HepG2 (cell line): Measurements from ENCODE around the gene NEU1. TPM values are rescaled to one million over a fixed set of nuclear protein-coding genes. Genes with fewer than 3 reads are reported as not detected.

ENCODE experiments used
- DRAP1 ChIP-seq: IDR thresholded peaks from 2 replicates; pipeline ENCODE4 v1.6.1; 2016; ENCODE audit warnings: missing genetic modification reagents, missing compliant biosample characterization
- ELF1 ChIP-seq: sonication (generic); formaldehyde crosslinking; IDR thresholded peaks from 2 replicates; pipeline ENCODE4 v1.4.0; 2020; ENCODE audit warnings: missing genetic modification reagents
- FOXA3 ChIP-seq: IDR thresholded peaks from 2 replicates; pipeline ENCODE4 v1.6.1; 2016; ENCODE audit warnings: missing genetic modification reagents, missing compliant biosample characterization
- ISX ChIP-seq: sonication (generic); formaldehyde crosslinking; conservative IDR thresholded peaks from 2 replicates; pipeline ENCODE4 v1.5.0; 2020; ENCODE audit warnings: missing genetic modification reagents
- MAFK ChIP-seq, 2 experiments: IDR thresholded peaks in 1 of 2; conservative IDR thresholded peaks in 1 of 2; 2 replicates each; pipeline ENCODE4 v1.6.1; 2011; ENCODE audit warnings: improper control_type of control experiment in 2 of 2, low read length in 2 of 2
- MLX ChIP-seq: IDR thresholded peaks from 2 replicates; pipeline ENCODE4 v1.6.1; 2016
- MNT ChIP-seq: fragments of 450-650 bp; IDR thresholded peaks from 2 replicates; pipeline ENCODE4 v1.6.1; 2016
- NFE2L1 ChIP-seq: sonication (generic); formaldehyde crosslinking; IDR thresholded peaks from 2 replicates; pipeline ENCODE4 v1.4.0; 2020; ENCODE audit warnings: missing genetic modification reagents, mild to moderate bottlenecking, borderline replicate concordance
- PAWR ChIP-seq: sonication (generic); formaldehyde crosslinking; IDR thresholded peaks from 2 replicates; pipeline ENCODE4 v1.4.0; 2020; ENCODE audit warnings: missing genetic modification reagents, mild to moderate bottlenecking, borderline replicate concordance
- RARG ChIP-seq: sonication (generic); formaldehyde crosslinking; IDR thresholded peaks from 2 replicates; pipeline ENCODE4 v1.4.0; 2020; ENCODE audit warnings: low read depth, mild to moderate bottlenecking, missing genetic modification reagents
- SIX1 ChIP-seq: sonication (generic); formaldehyde crosslinking; IDR thresholded peaks from 2 replicates; pipeline ENCODE4 v1.4.0; 2020; ENCODE audit warnings: missing genetic modification reagents, borderline replicate concordance
- SMC3 ChIP-seq: IDR thresholded peaks from 2 replicates; pipeline ENCODE4 v1.6.1; 2011; ENCODE audit warnings: low read length, improper control_type of control experiment
- XBP1 ChIP-seq: sonication (generic); formaldehyde crosslinking; IDR thresholded peaks from 2 replicates; pipeline ENCODE4 v1.5.0; 2020; ENCODE audit warnings: missing genetic modification reagents
- ZNF12 ChIP-seq: sonication (generic); formaldehyde crosslinking; IDR thresholded peaks from 2 replicates; pipeline ENCODE4 v1.5.0; 2020; ENCODE audit warnings: missing genetic modification reagents
- ZNF260 ChIP-seq: sonication (generic); formaldehyde crosslinking; IDR thresholded peaks from 2 replicates; pipeline ENCODE4 v1.4.0; 2020; ENCODE audit warnings: missing genetic modification reagents, low read depth, mild to moderate bottlenecking, borderline replicate concordance
- ZNF280B ChIP-seq: sonication (generic); formaldehyde crosslinking; IDR thresholded peaks from 2 replicates; pipeline ENCODE4 v1.5.0; 2020; ENCODE audit warnings: missing genetic modification reagents, mild to moderate bottlenecking, borderline replicate concordance
- ZNF432 ChIP-seq: sonication (generic); formaldehyde crosslinking; IDR thresholded peaks from 2 replicates; pipeline ENCODE4 v1.5.0; 2020; ENCODE audit warnings: missing genetic modification reagents, mild to moderate bottlenecking, borderline replicate concordance
- ZNF468 ChIP-seq: sonication (generic); formaldehyde crosslinking; IDR thresholded peaks from 2 replicates; pipeline ENCODE4 v1.8.0; 2022; ENCODE audit warnings: mild to moderate bottlenecking, moderate library complexity, missing genetic modification reagents
- ZNF552 ChIP-seq: sonication (generic); formaldehyde crosslinking; IDR thresholded peaks from 2 replicates; pipeline ENCODE4 v1.9.0; 2022; ENCODE audit warnings: missing genetic modification reagents, mild to moderate bottlenecking, borderline replicate concordance
- ZNF556 ChIP-seq: sonication (generic); formaldehyde crosslinking; IDR thresholded peaks from 2 replicates; pipeline ENCODE4 v1.4.0; 2020; ENCODE audit warnings: mild to moderate bottlenecking, missing genetic modification reagents, borderline replicate concordance
- ZNF567 ChIP-seq: sonication (generic); formaldehyde crosslinking; IDR thresholded peaks from 2 replicates; pipeline ENCODE4 v1.8.1; 2023; ENCODE audit warnings: mild to moderate bottlenecking, missing genetic modification reagents, borderline replicate concordance
- ZXDC ChIP-seq: sonication (generic); formaldehyde crosslinking; IDR thresholded peaks from 2 replicates; pipeline ENCODE4 v1.5.0; 2020; ENCODE audit warnings: mild to moderate bottlenecking, missing genetic modification reagents
- polyA plus RNA-seq, 8 experiments: library from polyadenylated mRNA; depleted of rRNA in 3 of 8; stranded (reverse) in 7 of 8; unstranded in 1 of 8; fragments of >200 nt; fragmentation: Illumina TruSeq in 4 of 8; extraction: Trizol in 4 of 8; gene quantifications; 2 replicates each; pipeline versions ENCODE4 v1.2.1 to v1.2.3, GENCODE V29; 2011 to 2016; ENCODE audit warnings: low read depth in 4 of 8, missing spikeins in 1 of 8, mixed read lengths in 1 of 8; ENCODE audit not compliant: insufficient read depth in 1 of 8
- total RNA-seq, 5 experiments: library from RNA; depleted of rRNA; stranded (reverse); fragments of >200 nt; fragmentation: Illumina TruSeq; extraction: Trizol; gene quantifications; 2 replicates each; pipeline ENCODE4 v1.2.3, GENCODE V29; 2016; ENCODE audit warnings: low read depth in 1 of 5

The NEU1 gene
- total and polyA plus RNA-seq, 2 of the 13 experiments (the other 11 are each of a cell fraction or from before 2014, with no cell fraction given): 215 to 297 TPM

GRCh38 chr6:31865205-31866118 is 2.8 kb upstream of the NEU1 start (continued):
- TF ChIP-seq NFE2L1 (CRISPR knock-in tag) (0 out of 2 replicates have a peak, but pooled peaks have one; percentile 50), PAWR (CRISPR knock-in tag) (peak; percentile 13; the same call in 1 of the 2 replicates), ZNF468 (CRISPR knock-in tag) (no peak), ZNF567 (0 out of 2 replicates have a peak, but pooled peaks have one; percentile 8), ISX (CRISPR knock-in tag) (no peak), FOXA3 (peak; percentile 82), ZXDC (CRISPR knock-in tag) (peak; percentile 87), SIX1 (CRISPR knock-in tag) (peak; percentile 77; the same call in 1 of the 2 replicates), ZNF556 (CRISPR knock-in tag) (0 out of 2 replicates have a peak, but pooled peaks have one; percentile 11), XBP1 (CRISPR knock-in tag) (no peak), ZNF12 (CRISPR knock-in tag) (peak; percentile 69; the same call in 1 of the 2 replicates), ZNF280B (CRISPR knock-in tag) (no peak), SMC3 (no peak; the same call in 1 of the 2 replicates), ELF1 (CRISPR knock-in tag) (peak; percentile 32), ZNF260 (CRISPR knock-in tag) (no peak), MNT (peak; percentile 32; the same call in 1 of the 2 replicates), RARG (no peak), MAFK (conservative IDR thresholded peaks at IDR 0.05 in 1 of 2, IDR thresholded peaks at IDR 0.05 in 1 of 2; ENCODE audit: low read length in 2 of 2) (0 out of 4 replicates have a peak, but pooled peaks of 1 of the 2 experiments have one; percentile 0), ZNF552 (peak; percentile 53; the same call in 1 of the 2 replicates), MLX (CRISPR knock-in tag) (peak; percentile 87), DRAP1 (peak; percentile 56), ZNF432 (CRISPR knock-in tag) (no peak)
